HL-60 (cell line): ENCODE data around the gene THBS3.

Experiments
- DNase-seq, 2 experiments: peaks; one replicate each; pipeline ENCODE4 v3.0.0-alpha.2; 2010 to 2020; ENCODE audit warnings: low read depth in 1 of 2, low spot score in 1 of 2
- H3K27ac ChIP-seq: fragments of 250-450 bp; sonication (Bioruptor Pico); replicated peaks from 2 replicates; pipeline ENCODE4 v1.5.1; 2020; ENCODE audit warnings: mild to moderate bottlenecking, moderate library complexity
- H3K27me3 ChIP-seq: fragments of 250-450 bp; sonication (Bioruptor Pico); 2 replicates; pipeline ENCODE4 v1.5.1; 2021; ENCODE audit warnings: mild to moderate bottlenecking, moderate library complexity; ENCODE audit not compliant: insufficient read depth, poor library complexity, severe bottlenecking
- H3K4me3 ChIP-seq: replicated peaks from 2 replicates; pipeline ENCODE4 v1.5.1; 2011; ENCODE audit warnings: mild to moderate bottlenecking, control low read depth, low read length; ENCODE audit not compliant: insufficient read depth
- GABPA ChIP-seq: IDR thresholded peaks from 2 replicates; pipeline ENCODE4 v1.6.1; 2012; ENCODE audit warnings: low read depth
- POLR2AphosphoS5 ChIP-seq: IDR thresholded peaks from 2 replicates; pipeline ENCODE4 v1.6.1; 2012; ENCODE audit warnings: low read depth
- SPI1 ChIP-seq: IDR thresholded peaks from 2 replicates; pipeline ENCODE4 v1.6.1; 2012; ENCODE audit warnings: low read depth, mild to moderate bottlenecking, borderline replicate concordance
- TF ChIP-seq, protein P1 (sequence below): IDR thresholded peaks from one replicate; pipeline ENCODE4 v1.5.1; 2011; ENCODE audit warnings: low read length, control low read depth, inconsistent platforms; ENCODE audit not compliant: insufficient read depth
- TF ChIP-seq, protein P2 (sequence below): IDR thresholded peaks from 2 replicates; pipeline ENCODE4 v1.6.1; 2012; ENCODE audit warnings: low read depth; ENCODE audit not compliant: insufficient replicate concordance

Gene THBS3

DNA sequence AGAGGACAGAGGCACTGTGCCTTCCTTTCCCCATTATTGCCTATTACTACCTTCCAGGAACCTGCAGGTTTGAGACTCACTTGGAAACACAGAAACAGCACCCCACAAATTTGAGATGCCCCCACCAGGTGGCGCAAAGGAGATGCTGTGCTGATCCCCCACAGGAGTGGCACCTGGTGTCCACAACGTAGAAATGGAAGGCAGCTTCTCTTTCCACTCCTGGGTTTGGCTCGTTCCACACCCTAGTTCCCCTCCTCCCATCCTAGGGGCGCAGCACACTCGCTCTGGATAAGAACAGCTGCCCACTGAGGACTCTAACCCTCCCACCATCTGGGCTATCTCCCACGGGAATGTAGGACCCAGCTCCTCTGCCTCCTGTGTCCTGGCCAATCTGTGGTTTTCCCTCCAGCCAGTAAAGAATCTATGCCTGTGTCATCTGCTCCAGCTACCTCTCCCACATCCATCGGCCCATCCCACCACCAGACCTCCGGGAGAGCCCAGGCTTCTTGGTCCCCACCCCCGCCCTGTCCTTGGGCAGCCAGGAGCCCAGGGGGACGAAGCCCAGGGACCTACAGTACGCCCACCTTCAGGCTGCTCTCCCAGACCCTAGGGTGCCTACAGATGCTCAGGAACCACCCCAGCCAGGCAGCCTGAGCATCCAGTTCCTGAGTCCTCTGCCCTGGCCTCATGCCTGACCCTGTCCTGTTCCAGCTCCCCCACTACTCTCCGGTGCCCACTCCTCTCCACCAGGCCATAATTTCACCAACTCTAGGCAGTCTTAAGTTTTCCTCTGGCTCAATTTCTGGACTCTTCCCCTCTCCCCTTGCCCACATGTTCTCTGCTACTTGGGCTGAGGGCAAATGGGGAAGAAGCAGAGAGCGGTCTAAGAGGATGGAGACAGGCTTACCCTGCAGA, 549 bp downstream of the THBS3 start:
- peak; percentile 82 to 90 for DNase-seq
- Histone ChIP-seq H3K27ac (peak overlapping the region; percentile 6; the same call in 1 of the 2 replicates), H3K27me3 (no peaks in the 10 kb centered on the region), H3K4me3 (no peak overlapping the region)
- TF ChIP-seq, protein P1, sequence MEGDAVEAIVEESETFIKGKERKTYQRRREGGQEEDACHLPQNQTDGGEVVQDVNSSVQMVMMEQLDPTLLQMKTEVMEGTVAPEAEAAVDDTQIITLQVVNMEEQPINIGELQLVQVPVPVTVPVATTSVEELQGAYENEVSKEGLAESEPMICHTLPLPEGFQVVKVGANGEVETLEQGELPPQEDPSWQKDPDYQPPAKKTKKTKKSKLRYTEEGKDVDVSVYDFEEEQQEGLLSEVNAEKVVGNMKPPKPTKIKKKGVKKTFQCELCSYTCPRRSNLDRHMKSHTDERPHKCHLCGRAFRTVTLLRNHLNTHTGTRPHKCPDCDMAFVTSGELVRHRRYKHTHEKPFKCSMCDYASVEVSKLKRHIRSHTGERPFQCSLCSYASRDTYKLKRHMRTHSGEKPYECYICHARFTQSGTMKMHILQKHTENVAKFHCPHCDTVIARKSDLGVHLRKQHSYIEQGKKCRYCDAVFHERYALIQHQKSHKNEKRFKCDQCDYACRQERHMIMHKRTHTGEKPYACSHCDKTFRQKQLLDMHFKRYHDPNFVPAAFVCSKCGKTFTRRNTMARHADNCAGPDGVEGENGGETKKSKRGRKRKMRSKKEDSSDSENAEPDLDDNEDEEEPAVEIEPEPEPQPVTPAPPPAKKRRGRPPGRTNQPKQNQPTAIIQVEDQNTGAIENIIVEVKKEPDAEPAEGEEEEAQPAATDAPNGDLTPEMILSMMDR, result peak; percentile 94
- TF ChIP-seq GABPA, result no peak
- TF ChIP-seq, protein P2, sequence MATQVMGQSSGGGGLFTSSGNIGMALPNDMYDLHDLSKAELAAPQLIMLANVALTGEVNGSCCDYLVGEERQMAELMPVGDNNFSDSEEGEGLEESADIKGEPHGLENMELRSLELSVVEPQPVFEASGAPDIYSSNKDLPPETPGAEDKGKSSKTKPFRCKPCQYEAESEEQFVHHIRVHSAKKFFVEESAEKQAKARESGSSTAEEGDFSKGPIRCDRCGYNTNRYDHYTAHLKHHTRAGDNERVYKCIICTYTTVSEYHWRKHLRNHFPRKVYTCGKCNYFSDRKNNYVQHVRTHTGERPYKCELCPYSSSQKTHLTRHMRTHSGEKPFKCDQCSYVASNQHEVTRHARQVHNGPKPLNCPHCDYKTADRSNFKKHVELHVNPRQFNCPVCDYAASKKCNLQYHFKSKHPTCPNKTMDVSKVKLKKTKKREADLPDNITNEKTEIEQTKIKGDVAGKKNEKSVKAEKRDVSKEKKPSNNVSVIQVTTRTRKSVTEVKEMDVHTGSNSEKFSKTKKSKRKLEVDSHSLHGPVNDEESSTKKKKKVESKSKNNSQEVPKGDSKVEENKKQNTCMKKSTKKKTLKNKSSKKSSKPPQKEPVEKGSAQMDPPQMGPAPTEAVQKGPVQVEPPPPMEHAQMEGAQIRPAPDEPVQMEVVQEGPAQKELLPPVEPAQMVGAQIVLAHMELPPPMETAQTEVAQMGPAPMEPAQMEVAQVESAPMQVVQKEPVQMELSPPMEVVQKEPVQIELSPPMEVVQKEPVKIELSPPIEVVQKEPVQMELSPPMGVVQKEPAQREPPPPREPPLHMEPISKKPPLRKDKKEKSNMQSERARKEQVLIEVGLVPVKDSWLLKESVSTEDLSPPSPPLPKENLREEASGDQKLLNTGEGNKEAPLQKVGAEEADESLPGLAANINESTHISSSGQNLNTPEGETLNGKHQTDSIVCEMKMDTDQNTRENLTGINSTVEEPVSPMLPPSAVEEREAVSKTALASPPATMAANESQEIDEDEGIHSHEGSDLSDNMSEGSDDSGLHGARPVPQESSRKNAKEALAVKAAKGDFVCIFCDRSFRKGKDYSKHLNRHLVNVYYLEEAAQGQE, result no peak
- no peak for TF ChIP-seq POLR2AphosphoS5
- no peak for TF ChIP-seq SPI1

DNA sequence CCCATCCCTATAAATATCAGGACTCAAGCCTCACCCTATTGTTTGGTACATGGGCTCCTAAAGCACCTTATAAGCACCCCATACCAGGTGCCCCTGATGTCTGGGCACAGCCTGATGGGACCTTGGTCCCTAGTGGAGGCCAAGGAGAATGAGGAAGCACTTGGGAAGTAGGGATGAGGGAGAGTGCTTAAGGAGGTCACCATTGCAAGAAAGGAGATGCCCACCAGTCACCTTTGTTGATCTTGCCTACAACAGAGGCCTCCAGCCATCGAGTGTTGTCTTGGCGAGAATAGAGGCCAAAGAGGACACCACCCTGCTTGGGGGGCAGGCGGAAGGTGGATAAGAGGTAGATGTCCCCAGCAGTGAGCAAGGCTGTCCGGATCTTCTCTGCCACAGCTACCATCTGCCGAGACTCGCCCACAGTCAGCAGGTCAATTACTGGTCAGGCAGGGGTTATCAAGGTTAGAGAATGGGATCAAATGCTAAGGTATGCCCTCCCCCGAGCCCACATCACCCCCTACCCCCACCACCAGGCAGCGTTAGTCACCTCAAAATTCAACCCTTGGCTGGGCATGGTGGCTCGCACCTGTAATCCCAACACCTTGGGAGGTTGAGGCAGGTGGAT, 1.6 kb downstream of the THBS3 start:
- DNase-seq, result no peak
- no peak overlapping the region for H3K27ac ChIP-seq

DNA sequence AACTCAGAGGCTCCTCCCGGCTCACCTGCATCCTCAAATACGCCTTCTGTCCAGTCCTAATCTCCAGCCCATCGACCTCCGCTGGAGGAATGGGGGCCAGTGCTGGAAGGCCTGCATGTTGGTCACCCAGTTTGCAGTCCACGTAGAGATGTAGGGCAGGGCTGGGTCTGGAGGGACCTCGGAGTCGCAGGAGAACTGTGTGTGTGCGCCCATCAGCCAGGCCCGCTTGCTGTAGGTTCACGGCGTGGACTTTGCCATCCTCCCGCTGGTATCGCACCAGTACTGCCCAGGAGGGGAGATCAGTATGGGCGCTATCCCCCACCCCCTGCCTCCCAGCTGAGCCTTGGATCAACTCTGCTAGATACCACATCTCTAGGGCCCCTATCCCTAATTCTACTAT, 2.7 kb downstream of the THBS3 start:
- TF ChIP-seq, protein P1, result no peak
- TF ChIP-seq, protein P2, result no peak
- no peak for TF ChIP-seq SPI1
- no peak for TF ChIP-seq GABPA
- TF ChIP-seq POLR2AphosphoS5, result no peak
- H3K4me3 ChIP-seq, result no peak overlapping the region
- no peaks in the 10 kb centered on the region for H3K27me3 ChIP-seq
- H3K27ac ChIP-seq, result no peak overlapping the region
- DNase-seq, result no peak

More for the DNA sequence above, 1.6 kb downstream of the THBS3 start:
- TF ChIP-seq SPI1 (no peak), POLR2AphosphoS5 (no peak), GABPA (no peak)
- TF ChIP-seq, protein P2, result no peak
- TF ChIP-seq, protein P1, result no peak
- Histone ChIP-seq H3K27me3 (no peaks in the 10 kb centered on the region), H3K4me3 (no peak overlapping the region)
